Measurements from ENCODE around the gene HDAC4. TPM values are rescaled to one million over a fixed set of nuclear protein-coding genes. Genes with fewer than 3 reads are reported as not detected.

The HDAC4 gene
- polyA plus RNA-seq, 1 donor (not counting 4 experiments of a cell fraction or from before 2014, with no cell fraction given): 2.9 TPM

- TF ChIP-seq EZH2 (IDR thresholded peaks at IDR 0.05; ENCODE audit: low read length) (no peak), CTCF (optimal IDR thresholded peaks at IDR 0.05 in 1 of 3, IDR thresholded peaks at IDR 0.05 in 1 of 3, conservative IDR thresholded peaks at IDR 0.05 in 1 of 3; ENCODE audit: extremely low read depth in 1 of 3, insufficient read depth in 2 of 3, low read length in 3 of 3) (no peak)
- Histone ChIP-seq H3K79me2 (ENCODE audit: control insufficient read depth, insufficient read depth, low read length) (no peaks in the 10 kb centered on the region), H2AFZ (ENCODE audit: control insufficient read depth, low read length) (no peak overlapping the region), H4K20me1 (ENCODE audit: control insufficient read depth, extremely low read depth, insufficient read depth, low read length) (no peaks in the 10 kb centered on the region), H3K36me3 (ENCODE audit: control insufficient read depth in 2 of 2, extremely low read depth in 1 of 2, insufficient read depth in 2 of 2, low read length in 2 of 2) (no peaks in the 10 kb centered on the region), H3K9me3 (ENCODE audit: control insufficient read depth, low read depth, low read length) (no peaks in the 10 kb centered on the region), H3K27ac (ENCODE audit: control insufficient read depth, insufficient read depth, low read length) (no peak overlapping the region), H3K27me3 (ENCODE audit: control insufficient read depth, extremely low read depth, insufficient read depth, low read length) (no peaks in the 10 kb centered on the region), H3K4me1 (ENCODE audit: control insufficient read depth, extremely low read depth, insufficient read depth, low read length) (peaks cover 12% of the 10 kb centered on the region), H3K4me2 (ENCODE audit: control insufficient read depth, extremely low read depth, insufficient read depth, low read depth, low read length) (peak overlapping the region; percentile 6), H3K9ac (ENCODE audit: control insufficient read depth, extremely low read depth, insufficient read depth, low read length) (no peak overlapping the region), H3K9me1 (ENCODE audit: control insufficient read depth, extremely low read depth, insufficient read depth, low read length) (no peaks in the 10 kb centered on the region), H3K4me3 (ENCODE audit: control insufficient read depth in 2 of 3, extremely low read depth in 1 of 3, insufficient read depth in 2 of 3, low read depth in 1 of 3, low read length in 3 of 3) (no peak overlapping the region)
- no peak for DNase-seq (ENCODE audit: low read depth, low spot score)
- dilution Hi-C loops (cut with MboI; ENCODE audit: extremely low pct_ligation_motif_present, low sequenced_read_pairs): no loop called here
- FAIRE-seq: no peak
These were observed 78.3 kb downstream of the HDAC4 start for GRCh38 chr2:239322416-239323086.

- no peak for FAIRE-seq
- no peaks in the 10 kb centered on the region for H3K9me1 ChIP-seq (ENCODE audit: control insufficient read depth, extremely low read depth, insufficient read depth, low read length)
- no peak for DNase-seq (ENCODE audit: low read depth, low spot score)
- no peak overlapping the region for H2AFZ ChIP-seq (ENCODE audit: control insufficient read depth, low read length)
- H4K20me1 ChIP-seq (ENCODE audit: control insufficient read depth, extremely low read depth, insufficient read depth, low read length): no peaks in the 10 kb centered on the region
- H3K4me3 ChIP-seq (ENCODE audit: control insufficient read depth in 2 of 3, extremely low read depth in 1 of 3, insufficient read depth in 2 of 3, low read depth in 1 of 3, low read length in 3 of 3): no peak overlapping the region
- TF ChIP-seq CTCF (optimal IDR thresholded peaks at IDR 0.05 in 1 of 3, IDR thresholded peaks at IDR 0.05 in 1 of 3, conservative IDR thresholded peaks at IDR 0.05 in 1 of 3; ENCODE audit: extremely low read depth in 1 of 3, insufficient read depth in 2 of 3, low read length in 3 of 3): no peak
- no peak for TF ChIP-seq EZH2 (IDR thresholded peaks at IDR 0.05; ENCODE audit: low read length)
- H3K27me3 ChIP-seq (ENCODE audit: control insufficient read depth, extremely low read depth, insufficient read depth, low read length): no peaks in the 10 kb centered on the region
- no peaks in the 10 kb centered on the region for H3K36me3 ChIP-seq (ENCODE audit: control insufficient read depth in 2 of 2, extremely low read depth in 1 of 2, insufficient read depth in 2 of 2, low read length in 2 of 2)
- H3K9ac ChIP-seq (ENCODE audit: control insufficient read depth, extremely low read depth, insufficient read depth, low read length): no peak overlapping the region
- dilution Hi-C loops (cut with MboI; ENCODE audit: extremely low pct_ligation_motif_present, low sequenced_read_pairs): no loop called here
- H3K4me2 ChIP-seq (ENCODE audit: control insufficient read depth, extremely low read depth, insufficient read depth, low read depth, low read length): no peak overlapping the region
- peaks cover 6% of the 10 kb centered on the region for H3K4me1 ChIP-seq (ENCODE audit: control insufficient read depth, extremely low read depth, insufficient read depth, low read length)
- H3K27ac ChIP-seq (ENCODE audit: control insufficient read depth, insufficient read depth, low read length): no peak overlapping the region
- H3K9me3 ChIP-seq (ENCODE audit: control insufficient read depth, low read depth, low read length): no peaks in the 10 kb centered on the region
- H3K79me2 ChIP-seq (ENCODE audit: control insufficient read depth, insufficient read depth, low read length): no peaks in the 10 kb centered on the region
These were observed 79.0 kb downstream of the HDAC4 start for GRCh38 chr2:239321596-239322415.
